ENCODE measurements around the gene PRDM4. TPM values are rescaled to one million over a fixed set of nuclear protein-coding genes. Genes with fewer than 3 reads are reported as not detected.
A peak's percentile ranks its signal among the peaks of the same experiment; 100 is the strongest.
"Not testable (repeated sequence)": the region's sequence is repeated elsewhere in the genome, so short reads cannot be mapped to it uniquely, and the experiment has no call there.

PRDM4 gene
- total and polyA plus RNA-seq, 8 donors = 8.3 to 207 (median 35.9) TPM

DNA sequence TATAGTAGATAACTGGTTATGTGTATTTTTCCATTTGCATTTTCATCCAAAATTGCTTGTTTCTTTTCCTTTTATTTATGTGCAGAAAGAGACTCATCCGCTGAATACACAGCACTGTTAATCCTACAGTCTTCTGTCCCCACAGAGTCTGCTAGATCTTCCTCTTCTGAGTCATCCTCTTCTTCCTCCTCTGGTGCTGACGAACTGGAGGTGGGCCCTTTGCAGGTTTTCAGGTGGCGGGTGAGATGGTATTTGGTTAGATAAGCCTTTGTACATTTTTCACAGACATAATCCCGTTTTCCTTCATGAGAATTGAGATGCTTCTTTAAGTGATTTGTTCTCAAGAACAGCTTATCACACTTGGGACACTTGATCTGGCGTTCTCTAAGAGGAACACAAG, 26.8 kb downstream of the PRDM4 start:
- intact Hi-C loops (cut with DNase I; ENCODE audit: low total_unique reads) = no loop called here
- TF ChIP-seq POLR2AphosphoS5 (IDR thresholded peaks at IDR 0.05) (no peak), EP300 (IDR thresholded peaks at IDR 0.05) (no peak), CTCF (IDR thresholded peaks at IDR 0.05) (no peak), POLR2A (IDR thresholded peaks at IDR 0.05) (no peak)
- H3K4me3 ChIP-seq = no peak overlapping the region
- no peak overlapping the region for H3K27ac ChIP-seq
- H3K4me1 ChIP-seq = no peaks in the 10 kb centered on the region
- 83 to 89% (median 84%) methylated on average over 5 of the region's 5 CpGs for WGBS, 5 donors
- no peaks in the 10 kb centered on the region for H3K9me3 ChIP-seq
- H3K27me3 ChIP-seq = no peaks in the 10 kb centered on the region
- peaks cover 50 to 74% (median 71%) of the 10 kb centered on the region in 4 donors for H3K36me3 ChIP-seq
- DNase-seq = no peak

- WGBS, 5 donors = 80 to 90% (median 87%) methylated on average over 3 of the region's 3 CpGs
- Histone ChIP-seq H3K4me1 (no peaks in the 10 kb centered on the region), H3K36me3 (peaks cover 35 to 56% (median 53%) of the 10 kb centered on the region in 4 donors), H3K27ac (no peak overlapping the region), H3K9me3 (no peaks in the 10 kb centered on the region), H3K4me3 (no peak overlapping the region), H3K27me3 (no peaks in the 10 kb centered on the region)
- DNase-seq = no peak
- intact Hi-C loops (cut with DNase I; ENCODE audit: low total_unique reads) = no loop called here
- no peak for TF ChIP-seq POLR2A (IDR thresholded peaks at IDR 0.05)
- no peak for TF ChIP-seq POLR2AphosphoS5 (IDR thresholded peaks at IDR 0.05)
- TF ChIP-seq CTCF (IDR thresholded peaks at IDR 0.05) = no peak
- TF ChIP-seq EP300 (IDR thresholded peaks at IDR 0.05) = no peak
Observed at GRCh38 chr12:107732365-107732764, 28.6 kb downstream of the PRDM4 start.

- Histone ChIP-seq H3K4me3 (no peak overlapping the region), H3K9me3 (no peaks in the 10 kb centered on the region), H3K4me1 (no peaks in the 10 kb centered on the region), H3K27ac (no peak overlapping the region), H3K27me3 (no peaks in the 10 kb centered on the region), H3K36me3 (peaks cover 25 to 46% (median 43%) of the 10 kb centered on the region in 4 donors)
- 63 to 78% (median 71%) methylated on average over 4 of the region's 4 CpGs for WGBS, 5 donors
- TF ChIP-seq POLR2AphosphoS5 (IDR thresholded peaks at IDR 0.05) (no peak), EP300 (IDR thresholded peaks at IDR 0.05) (no peak), CTCF (IDR thresholded peaks at IDR 0.05) (no peak), POLR2A (IDR thresholded peaks at IDR 0.05) (no peak)
- intact Hi-C loops (cut with DNase I; ENCODE audit: low total_unique reads) = no loop called here
- DNase-seq = peak in 1 of 2 donors; percentile 5
Observed at GRCh38 chr12:107731366-107731765, 29.6 kb downstream of the PRDM4 start.

GRCh38 chr12:107730618-107731341, 30.2 kb downstream of the PRDM4 start:
- WGBS, 5 donors = 28 to 56% (median 43%) methylated on average over 4 of the region's 4 CpGs
- H3K9me3 ChIP-seq = no peaks in the 10 kb centered on the region
- TF ChIP-seq POLR2A (IDR thresholded peaks at IDR 0.05) (no peak), CTCF (IDR thresholded peaks at IDR 0.05) (no peak), POLR2AphosphoS5 (IDR thresholded peaks at IDR 0.05) (no peak), EP300 (IDR thresholded peaks at IDR 0.05) (no peak)
- H3K4me3 ChIP-seq = no peak overlapping the region
- no peaks in the 10 kb centered on the region for H3K27me3 ChIP-seq
- no peaks in the 10 kb centered on the region for H3K4me1 ChIP-seq
- DNase-seq = no peak
- intact Hi-C loops (cut with DNase I; ENCODE audit: low total_unique reads) = no loop called here
- no peak overlapping the region for H3K27ac ChIP-seq
- peaks cover 19 to 41% (median 37%) of the 10 kb centered on the region in 4 donors for H3K36me3 ChIP-seq

GRCh38 chr12:107727742-107728141, 33.2 kb downstream of the PRDM4 start:
- H3K27me3 ChIP-seq; H3K4me1 ChIP-seq; H3K9me3 ChIP-seq; H3K4me3 ChIP-seq; H3K27ac ChIP-seq; DNase-seq; intact Hi-C loops (cut with DNase I; ENCODE audit: low total_unique reads): not testable (repeated sequence)
- H3K36me3 ChIP-seq = peaks cover 0 to 17% (median 9%) of the 10 kb centered on the region in 4 donors
- WGBS, 5 donors = no CpG with 5 or more reads among the region's 1 CpG

- intact Hi-C loops (cut with DNase I; ENCODE audit: low total_unique reads); H3K27me3 ChIP-seq; H3K27ac ChIP-seq; H3K4me3 ChIP-seq; H3K9me3 ChIP-seq; H3K4me1 ChIP-seq; DNase-seq: not testable (repeated sequence)
- H3K36me3 ChIP-seq = peaks cover 0 to 17% (median 9%) of the 10 kb centered on the region in 4 donors
- 68 to 77% (median 70%) methylated on average over 1 of the region's 1 CpG for WGBS, 5 donors
Observed at GRCh38 chr12:107727327-107727726, 33.6 kb downstream of the PRDM4 start.
